ENCODE data around the gene CDH11. TPM values are rescaled to one million over a fixed set of nuclear protein-coding genes. Genes with fewer than 3 reads are reported as not detected.

The CDH11 gene
- total RNA-seq, 1 donor from 2014 or later: 82.1 TPM

GRCh38 chr16:64957246-64957645 is 164.6 kb downstream of the CDH11 start:
- Histone ChIP-seq H3K27me3 (ENCODE audit: control insufficient read depth, insufficient read depth, low read length) (no peaks in the 10 kb centered on the region), H3K36me3 (ENCODE audit: control insufficient read depth, insufficient read depth, low read length) (peaks cover 1% of the 10 kb centered on the region), H3K4me3 (ENCODE audit: low read depth, low read length) (no peak overlapping the region)
- no peak for FAIRE-seq
- TF ChIP-seq CTCF (IDR thresholded peaks at IDR 0.05; ENCODE audit: insufficient read depth, low read length, severe bottlenecking): no peak
- no peak for DNase-seq (ENCODE audit: low read depth)

- FAIRE-seq (no peak), DNase-seq (ENCODE audit: low read depth) (peak; percentile 32)
- Histone ChIP-seq H3K27me3 (ENCODE audit: control insufficient read depth, insufficient read depth, low read length) (no peaks in the 10 kb centered on the region), H3K4me3 (ENCODE audit: low read depth, low read length) (no peak overlapping the region), H3K36me3 (ENCODE audit: control insufficient read depth, insufficient read depth, low read length) (peaks cover 3% of the 10 kb centered on the region)
- TF ChIP-seq CTCF (IDR thresholded peaks at IDR 0.05; ENCODE audit: insufficient read depth, low read length, severe bottlenecking): no peak
Measured at GRCh38 chr16:64952177-64952576, 169.7 kb downstream of the CDH11 start.

- Histone ChIP-seq H3K4me3 (ENCODE audit: low read depth, low read length) (no peak overlapping the region), H3K27me3 (ENCODE audit: control insufficient read depth, insufficient read depth, low read length) (no peaks in the 10 kb centered on the region), H3K36me3 (ENCODE audit: control insufficient read depth, insufficient read depth, low read length) (peaks cover 2% of the 10 kb centered on the region)
- FAIRE-seq (no peak), DNase-seq (ENCODE audit: low read depth) (no peak)
- no peak for TF ChIP-seq CTCF (IDR thresholded peaks at IDR 0.05; ENCODE audit: insufficient read depth, low read length, severe bottlenecking)
Measured at GRCh38 chr16:64951193-64951592, 170.7 kb downstream of the CDH11 start.

- no peak for FAIRE-seq
- H3K36me3 ChIP-seq (ENCODE audit: control insufficient read depth, insufficient read depth, low read length): peaks cover 2% of the 10 kb centered on the region
- no peak for DNase-seq (ENCODE audit: low read depth)
- H3K4me3 ChIP-seq (ENCODE audit: low read depth, low read length): no peak overlapping the region
- no peak for TF ChIP-seq CTCF (IDR thresholded peaks at IDR 0.05; ENCODE audit: insufficient read depth, low read length, severe bottlenecking)
- no peaks in the 10 kb centered on the region for H3K27me3 ChIP-seq (ENCODE audit: control insufficient read depth, insufficient read depth, low read length)
Measured at GRCh38 chr16:64950731-64951130, 171.1 kb downstream of the CDH11 start.

GRCh38 chr16:64950262-64950661 is 171.6 kb downstream of the CDH11 start:
- Histone ChIP-seq H3K36me3 (ENCODE audit: control insufficient read depth, insufficient read depth, low read length) (peaks cover 2% of the 10 kb centered on the region), H3K4me3 (ENCODE audit: low read depth, low read length) (no peak overlapping the region), H3K27me3 (ENCODE audit: control insufficient read depth, insufficient read depth, low read length) (no peaks in the 10 kb centered on the region)
- DNase-seq (ENCODE audit: low read depth) (no peak), FAIRE-seq (no peak)
- TF ChIP-seq CTCF (IDR thresholded peaks at IDR 0.05; ENCODE audit: insufficient read depth, low read length, severe bottlenecking): no peak

GRCh38 chr16:64948056-64948455 is 173.8 kb downstream of the CDH11 start:
- TF ChIP-seq CTCF (IDR thresholded peaks at IDR 0.05; ENCODE audit: insufficient read depth, low read length, severe bottlenecking): no peak
- FAIRE-seq: peak; percentile 76
- no peak for DNase-seq (ENCODE audit: low read depth)

More at GRCh38 chr16:64948056-64948455, 173.8 kb downstream of the CDH11 start:
- no peaks in the 10 kb centered on the region for H3K27me3 ChIP-seq (ENCODE audit: control insufficient read depth, insufficient read depth, low read length)
- no peak overlapping the region for H3K4me3 ChIP-seq (ENCODE audit: low read depth, low read length)
- peaks cover 2% of the 10 kb centered on the region for H3K36me3 ChIP-seq (ENCODE audit: control insufficient read depth, insufficient read depth, low read length)

Measured in bronchial epithelial cell (primary cell).